GM10248 (cell line): ENCODE results near the gene DAAM1.

Experiments
- CTCF ChIA-PET: fragments of 300-600 bp; sonication (Branson Sonifier 250); formaldehyde crosslinking; extraction: SDS; loops from one replicate; lab custom pipeline; 2021; ENCODE audit warnings: antibody characterized with exemption; lab: Yijun Ruan, JAX
- POLR2A ChIA-PET: fragments of 350-650 bp; sonication (Branson Sonifier 250); formaldehyde crosslinking; extraction: SDS; loops from one replicate; lab custom pipeline; 2020; ENCODE audit warnings: antibody characterized with exemption; lab: Yijun Ruan, JAX
- DNase-seq: peaks from one replicate; pipeline ENCODE4 v3.0.0; 2012; ENCODE audit errors: extremely low spot score
- CTCF ChIP-seq: IDR thresholded peaks from 2 replicates; pipeline ENCODE4 v1.5.1; 2012; ENCODE audit warnings: mild to moderate bottlenecking, low read depth; ENCODE audit errors: extremely low read depth, missing control alignments, control extremely low read depth

The DAAM1 gene

DNA sequence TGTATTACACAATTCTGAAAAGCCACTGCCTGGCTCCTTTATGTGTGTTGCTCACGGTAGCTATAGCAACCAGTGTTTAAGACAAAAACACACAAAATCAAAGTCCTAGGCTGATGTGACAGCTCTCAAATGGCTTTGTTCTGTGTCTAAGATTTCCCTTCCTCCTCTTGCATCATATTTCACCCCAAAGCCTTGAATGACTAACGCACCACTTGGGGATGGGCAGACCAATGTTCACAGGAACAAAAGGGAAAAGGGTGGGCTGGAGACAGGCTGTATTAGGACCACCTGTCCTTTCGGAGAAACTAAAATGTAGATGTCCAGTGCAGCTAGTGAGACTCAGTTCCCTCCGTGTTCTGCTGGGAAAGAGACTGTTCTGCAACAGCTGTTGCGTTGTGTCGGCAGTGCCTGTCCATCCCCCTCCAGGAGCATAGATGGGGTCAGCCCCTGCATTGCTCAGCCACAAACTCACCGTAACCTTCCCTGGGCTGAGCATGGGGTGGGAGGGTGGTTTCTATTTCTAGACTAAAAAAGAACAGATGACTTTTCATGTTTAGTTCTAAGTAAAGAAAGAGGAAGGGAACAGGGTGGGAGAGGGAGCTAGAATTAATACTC, 26.8 kb upstream of the DAAM1 start:
- peak; percentile 35 for DNase-seq
- CTCF ChIA-PET = no interaction called here
- POLR2A ChIA-PET = no interaction called here
- TF ChIP-seq CTCF = no peak

DNA sequence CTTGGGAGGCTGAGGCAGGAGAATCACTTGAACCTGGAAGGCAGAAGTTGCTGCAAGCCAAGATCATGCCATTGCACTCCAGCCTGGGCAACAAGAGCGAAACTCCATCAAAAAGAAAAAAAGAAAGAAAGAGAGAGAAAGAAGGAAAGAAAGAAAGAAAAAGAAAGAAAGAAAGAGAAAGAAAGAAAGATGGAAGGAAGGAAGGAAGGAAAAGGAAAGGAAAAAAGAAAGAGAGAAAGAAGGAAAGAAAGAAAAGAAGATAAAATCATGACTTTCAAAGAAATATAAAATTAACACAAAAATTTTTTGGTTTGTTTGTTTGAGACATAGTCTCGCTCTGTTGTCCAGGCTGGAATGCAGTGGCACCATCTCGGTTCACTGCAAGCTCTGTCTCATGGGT, 22.2 kb upstream of the DAAM1 start:
- no peak for DNase-seq
- ChIA-PET POLR2A (no interaction called here), CTCF (interaction anchor here (1.3 kb wide), 1 partner anchor 11 kb away, joined by 3 read pairs; no protein-coding TSS in a partner anchor)
- no peak for TF ChIP-seq CTCF

GRCh38 chr14:59175404-59175803, 13.1 kb upstream of the DAAM1 start:
- DNase-seq = peak; percentile 61
- ChIA-PET CTCF (no interaction called here), POLR2A (no interaction called here)
- no peak for TF ChIP-seq CTCF

GRCh38 chr14:59176765-59177164, 11.7 kb upstream of the DAAM1 start:
- CTCF ChIA-PET = interaction anchor here (0.8 to 1.2 kb wide), 4 partner anchors 10 to 193 kb away, joined by 3 to 4 read pairs (median 3); no protein-coding TSS in a partner anchor
- DNase-seq = no peak
- no peak for TF ChIP-seq CTCF
- POLR2A ChIA-PET = no interaction called here

DNA sequence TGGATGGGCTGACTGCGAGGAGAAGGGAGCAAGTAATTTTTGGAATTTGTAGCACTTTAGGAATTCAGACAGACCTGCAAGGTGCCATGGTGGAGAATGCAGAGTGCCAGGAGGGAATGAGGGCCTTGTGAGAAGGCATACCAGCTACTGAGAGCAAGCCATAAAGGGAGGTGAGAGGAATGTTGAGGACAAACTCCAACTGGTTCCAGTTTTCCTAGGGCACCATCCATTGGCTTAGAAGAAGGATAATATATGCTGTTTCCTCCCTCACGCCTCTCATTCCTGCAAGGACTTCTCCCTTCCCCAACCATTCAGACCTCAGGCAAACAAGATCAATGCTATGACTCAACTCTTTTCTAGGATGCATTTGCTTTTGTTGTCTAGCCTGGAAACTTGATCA, 11.2 kb upstream of the DAAM1 start:
- CTCF ChIA-PET = interaction anchor here (0.9 to 1.2 kb wide), 2 partner anchors 11 to 36 kb away, joined by 3 to 4 read pairs; no protein-coding TSS in a partner anchor
- TF ChIP-seq CTCF = no peak
- POLR2A ChIA-PET = no interaction called here
- no peak for DNase-seq

- CTCF ChIA-PET = interaction anchor here (1.3 kb wide), 1 partner anchor 11 kb away, joined by 3 read pairs; no protein-coding TSS in a partner anchor
- TF ChIP-seq CTCF = no peak
- DNase-seq = no peak
- POLR2A ChIA-PET = no interaction called here
These were observed 6.7 kb upstream of the DAAM1 start for GRCh38 chr14:59181791-59182190.
